ENCODE results near the gene UBE2O.

The UBE2O gene

GRCh38 chr17:76439314-76439928, 13.5 kb downstream of the UBE2O start:
- no peak for DNase-seq (ENCODE audit: low spot score)

DNA sequence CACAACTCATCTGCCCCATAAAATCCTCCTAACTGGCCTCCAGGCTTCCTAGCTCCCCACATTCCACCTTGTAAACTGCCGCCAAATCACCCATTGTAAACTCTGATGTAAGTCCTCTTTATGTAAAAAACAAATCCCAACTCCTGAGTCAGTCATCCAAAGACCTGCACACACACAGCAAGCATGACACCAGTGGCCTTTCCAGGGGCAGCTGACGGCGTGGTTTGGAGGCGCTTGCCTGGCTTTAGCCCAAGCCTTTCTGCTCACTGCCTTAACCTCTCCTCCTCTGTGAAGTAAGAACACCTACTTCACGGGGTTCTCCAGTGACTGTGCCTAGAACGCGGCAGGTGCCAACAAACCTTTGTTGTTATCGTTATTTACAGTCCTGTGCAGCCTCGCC, 14.0 kb downstream of the UBE2O start:
- DNase-seq (ENCODE audit: low spot score) = no peak

GRCh38 chr17:76437467-76438402, 15.2 kb downstream of the UBE2O start:
- DNase-seq (ENCODE audit: low spot score) = no peak

DNA sequence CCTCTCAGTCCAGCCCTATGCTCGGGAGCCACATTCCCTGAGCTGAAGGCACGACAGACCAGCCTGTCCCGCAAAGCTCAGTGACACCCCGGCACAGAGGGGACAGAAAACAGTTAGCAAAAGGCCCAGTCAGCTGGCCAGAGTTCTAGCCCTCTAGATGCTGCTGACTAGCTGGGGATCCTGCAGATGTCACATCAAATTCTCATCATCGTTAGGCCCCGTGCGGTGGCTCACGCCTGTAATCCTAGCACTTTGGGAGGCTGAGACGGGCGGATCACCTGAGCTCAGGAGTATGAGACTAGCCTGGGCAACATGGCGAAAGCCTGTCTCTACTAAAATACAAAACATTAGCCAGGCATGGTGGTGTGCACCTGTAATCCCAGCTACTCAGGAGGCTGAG, 17.2 kb downstream of the UBE2O start:
- DNase-seq (ENCODE audit: low spot score) = no peak

- DNase-seq (ENCODE audit: low spot score) = no peak
These were observed 18.1 kb downstream of the UBE2O start for GRCh38 chr17:76434870-76435269.

DNA sequence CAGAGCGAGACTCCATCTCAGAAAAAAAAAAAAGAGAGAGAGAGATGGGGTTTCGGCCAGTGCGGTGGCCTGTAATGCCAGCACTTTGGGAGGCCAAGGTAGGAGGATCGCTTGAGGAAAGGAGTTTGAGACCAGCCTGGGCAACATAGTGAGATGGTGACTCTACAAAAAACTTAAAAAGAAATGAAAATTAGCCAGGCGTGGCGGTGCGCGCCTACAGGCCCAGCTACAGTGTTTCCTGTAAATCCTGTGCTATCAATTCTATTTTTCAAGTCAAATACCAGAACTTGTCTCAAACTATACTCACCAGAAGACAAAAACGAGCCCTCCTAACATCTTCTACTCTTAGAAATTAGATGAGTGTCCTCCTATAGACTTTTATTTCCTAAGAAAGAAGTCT, 19.3 kb downstream of the UBE2O start:
- no peak for DNase-seq (ENCODE audit: low spot score)

GRCh38 chr17:76432712-76433336, 20.1 kb downstream of the UBE2O start:
- DNase-seq (ENCODE audit: low spot score) = no peak

DNA sequence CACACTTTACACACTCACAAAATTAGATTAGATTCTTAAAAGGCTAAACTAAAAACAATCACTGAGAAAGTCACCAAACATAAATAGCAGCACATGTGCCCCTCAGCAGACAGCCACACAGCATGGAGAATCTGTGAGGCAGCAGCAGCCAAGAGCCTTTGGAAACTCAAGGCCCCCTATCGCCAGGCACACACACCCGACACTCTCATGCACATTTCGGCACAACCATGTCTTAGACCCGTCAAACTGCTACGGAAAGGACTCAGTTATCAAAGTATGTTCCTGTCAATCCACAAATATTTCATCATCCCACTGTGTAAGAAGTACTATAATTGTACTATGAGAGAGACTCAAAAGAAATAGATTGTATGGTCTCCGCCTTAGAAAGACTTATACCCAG, 20.9 kb downstream of the UBE2O start:
- DNase-seq (ENCODE audit: low spot score) = no peak

DNA sequence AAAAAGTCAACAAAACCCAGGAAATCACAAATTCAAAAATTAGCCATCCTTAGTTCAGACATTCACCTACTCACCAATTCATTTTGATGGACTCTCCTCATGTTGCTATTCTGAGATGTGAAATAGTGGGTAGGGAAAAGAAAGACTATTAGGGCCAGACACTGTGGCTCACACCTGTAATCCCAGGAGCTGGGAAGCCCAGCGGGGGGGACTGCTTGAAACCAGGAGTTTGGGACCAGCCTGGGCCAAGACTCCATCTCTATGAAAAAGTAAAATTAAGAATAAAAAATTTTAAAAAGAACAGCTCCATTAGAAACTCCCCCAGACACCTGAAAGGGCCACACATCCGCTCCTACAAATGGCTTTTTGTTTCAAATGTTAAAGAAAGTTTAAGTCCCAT, 21.4 kb downstream of the UBE2O start:
- no peak for DNase-seq (ENCODE audit: low spot score)

- DNase-seq (ENCODE audit: low spot score) = no peak
These were observed 24.4 kb downstream of the UBE2O start for GRCh38 chr17:76428511-76428910.

DNA sequence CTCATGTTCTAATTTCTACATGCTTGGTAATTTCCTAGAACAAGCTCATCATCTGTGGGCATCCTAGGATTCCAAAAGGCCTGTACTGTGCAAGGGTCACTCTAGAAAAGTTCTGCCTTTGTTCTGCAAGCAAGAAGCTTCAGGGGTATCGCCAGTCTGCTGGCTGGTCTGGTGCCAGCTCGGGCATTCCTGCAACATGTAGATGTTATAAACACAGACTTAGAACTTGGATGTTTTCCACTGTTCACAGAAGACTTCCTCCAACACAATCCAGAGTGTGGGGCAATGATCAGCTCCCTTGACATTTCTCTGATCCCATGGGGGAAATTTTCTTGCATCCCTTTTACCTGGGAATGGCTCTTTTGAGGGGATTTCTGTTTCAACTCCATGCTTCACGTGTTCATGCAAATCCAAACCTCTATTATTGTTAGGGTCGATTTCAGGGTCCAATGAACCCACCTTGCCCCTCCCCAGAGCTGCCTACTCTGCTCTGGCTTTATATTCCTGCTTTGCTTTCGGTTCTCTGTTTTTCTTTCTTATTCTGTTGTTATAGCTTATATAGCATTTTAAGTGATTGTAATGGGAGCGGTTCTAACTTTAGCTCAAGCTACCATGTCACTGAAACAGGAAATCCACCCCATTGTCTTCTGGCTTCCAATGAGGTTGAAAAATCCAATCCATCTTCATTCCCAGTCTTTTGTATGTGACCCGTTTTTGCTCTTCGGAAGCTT, 25.3 kb downstream of the UBE2O start:
- DNase-seq (ENCODE audit: low spot score) = no peak

DNA sequence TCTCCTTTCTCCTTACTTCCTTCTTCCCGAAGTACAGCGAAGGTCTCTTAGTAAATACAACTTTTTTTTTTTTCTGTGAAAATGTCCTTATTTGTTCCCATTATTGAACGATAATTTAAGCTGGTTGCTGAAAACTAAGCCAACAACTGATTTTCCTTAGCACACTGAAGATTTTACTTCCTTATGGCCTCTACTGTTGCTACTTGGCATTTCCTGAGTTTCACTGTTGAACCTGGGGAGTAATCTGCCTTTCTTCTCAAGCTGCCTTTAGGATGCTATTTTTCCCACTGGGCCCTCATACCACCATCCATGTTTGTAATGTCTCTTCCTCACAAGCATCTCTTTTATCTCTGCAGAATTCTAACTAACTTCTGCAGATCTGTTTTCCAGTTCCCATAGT, 26.1 kb downstream of the UBE2O start:
- no peak for DNase-seq (ENCODE audit: low spot score)

DNA sequence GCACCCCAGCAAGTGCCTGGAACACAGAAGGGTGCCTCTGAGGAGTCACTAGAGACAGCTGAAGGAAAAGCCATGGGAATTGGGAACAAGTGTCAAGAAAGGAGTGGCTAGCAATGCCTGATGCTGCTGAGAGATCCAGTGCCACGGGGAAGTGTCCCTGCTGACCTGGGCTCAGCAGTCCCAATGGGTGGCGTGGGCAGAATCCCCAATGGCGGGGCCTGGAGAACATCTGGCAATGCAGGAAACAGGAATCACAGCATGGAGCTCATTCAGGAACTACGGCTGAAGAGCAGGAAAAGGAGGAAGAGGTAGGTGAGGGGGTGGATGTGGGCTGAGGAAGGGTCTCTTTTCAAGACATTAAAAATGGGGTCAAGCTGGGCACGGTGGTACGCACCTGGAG, 30.1 kb downstream of the UBE2O start:
- no peak for DNase-seq (ENCODE audit: low spot score)

DNA sequence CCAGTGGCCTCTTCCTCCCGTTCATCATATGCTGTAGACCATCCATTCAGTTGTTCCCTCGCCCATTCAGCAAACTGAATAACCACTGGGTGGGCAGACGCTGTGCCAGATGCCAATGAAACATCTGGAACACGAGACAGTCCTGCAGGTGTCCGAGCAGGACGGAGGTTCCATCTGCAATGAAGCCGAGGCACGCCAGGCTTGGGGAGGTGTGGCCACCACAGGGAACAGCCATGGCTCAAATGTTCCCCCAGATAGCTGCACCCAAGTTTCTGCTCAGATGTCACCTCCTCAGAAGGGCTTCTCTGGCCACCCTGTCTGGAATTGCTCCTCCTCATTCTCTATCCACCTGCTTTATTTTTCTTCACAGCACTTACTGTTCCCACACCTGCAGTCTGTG, 30.5 kb downstream of the UBE2O start:
- no peak for DNase-seq (ENCODE audit: low spot score)

- no peak for DNase-seq (ENCODE audit: low spot score)
These were observed 31.9 kb downstream of the UBE2O start for GRCh38 chr17:76421044-76421407.

- no peak for DNase-seq (ENCODE audit: low spot score)
These were observed 32.5 kb downstream of the UBE2O start for GRCh38 chr17:76420356-76421043.

GRCh38 chr17:76419576-76420260, 33.2 kb downstream of the UBE2O start:
- no peak for DNase-seq (ENCODE audit: low spot score)

GRCh38 chr17:76417499-76418143, 35.3 kb downstream of the UBE2O start:
- DNase-seq (ENCODE audit: low spot score) = no peak

DNA sequence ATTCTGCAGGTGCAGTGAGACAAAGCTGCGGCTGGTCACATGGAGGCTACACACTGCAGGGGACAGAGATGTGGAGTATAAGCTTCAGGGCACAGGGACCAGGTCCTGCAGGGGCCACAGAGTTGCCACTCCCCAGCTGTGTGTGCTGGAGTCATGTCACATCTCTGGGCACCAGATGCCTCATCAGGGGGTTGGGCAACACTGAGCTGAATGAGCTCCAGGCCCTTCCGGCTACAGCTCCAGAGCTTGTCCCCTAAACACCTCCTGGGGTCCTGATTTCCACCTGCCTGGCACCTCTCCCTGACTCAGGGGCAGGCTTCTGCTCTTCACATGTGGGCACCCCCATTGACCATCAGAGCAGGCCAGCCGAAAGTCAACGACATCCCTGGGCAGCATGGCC, 36.1 kb downstream of the UBE2O start:
- no peak for DNase-seq (ENCODE audit: low spot score)

DNA sequence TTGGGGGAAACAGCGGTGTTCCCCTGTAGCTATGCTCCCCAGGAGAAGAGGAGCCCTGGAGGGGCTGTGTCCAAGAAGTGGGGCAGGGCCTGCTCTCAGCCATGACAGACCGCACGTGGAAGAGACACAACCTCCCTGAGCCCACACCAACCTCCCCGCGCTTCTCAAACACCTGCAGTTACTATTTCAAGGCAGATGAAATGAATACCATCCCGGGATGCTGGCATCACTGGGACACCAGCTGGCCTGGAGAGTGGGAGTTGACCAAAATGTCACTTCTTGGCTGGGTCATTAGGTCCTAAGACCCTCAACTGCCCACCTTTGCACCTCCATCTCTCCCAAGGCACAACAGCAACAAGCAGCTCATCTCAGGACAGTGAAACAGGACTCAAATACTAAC, 36.5 kb downstream of the UBE2O start:
- DNase-seq (ENCODE audit: low spot score) = no peak

DNA sequence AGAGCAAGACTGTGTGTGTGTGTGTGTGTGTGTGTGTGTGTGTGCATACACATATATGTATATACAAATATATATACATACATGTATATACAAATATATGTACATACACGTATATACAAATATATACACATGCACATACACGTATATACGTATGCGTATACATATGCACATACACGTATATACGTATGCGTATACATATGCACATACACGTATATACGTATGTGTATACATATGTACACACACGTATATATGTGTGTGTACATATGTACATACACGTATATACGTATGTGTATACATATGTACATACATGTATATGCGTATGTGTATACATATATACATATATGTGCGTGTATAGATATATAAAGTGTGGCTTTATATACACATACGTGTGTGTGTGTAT, 37.2 kb downstream of the UBE2O start:
- no peak for DNase-seq (ENCODE audit: low spot score)

All from HuH-7 (cell line).